NCI-H2029 (cell line): ENCODE data around the gene FARP1.

ENCODE experiments used
- DNase-seq: peaks from one replicate; lab custom pipeline; 2025; lab: John Stamatoyannopoulos, UW

The FARP1 gene

DNA sequence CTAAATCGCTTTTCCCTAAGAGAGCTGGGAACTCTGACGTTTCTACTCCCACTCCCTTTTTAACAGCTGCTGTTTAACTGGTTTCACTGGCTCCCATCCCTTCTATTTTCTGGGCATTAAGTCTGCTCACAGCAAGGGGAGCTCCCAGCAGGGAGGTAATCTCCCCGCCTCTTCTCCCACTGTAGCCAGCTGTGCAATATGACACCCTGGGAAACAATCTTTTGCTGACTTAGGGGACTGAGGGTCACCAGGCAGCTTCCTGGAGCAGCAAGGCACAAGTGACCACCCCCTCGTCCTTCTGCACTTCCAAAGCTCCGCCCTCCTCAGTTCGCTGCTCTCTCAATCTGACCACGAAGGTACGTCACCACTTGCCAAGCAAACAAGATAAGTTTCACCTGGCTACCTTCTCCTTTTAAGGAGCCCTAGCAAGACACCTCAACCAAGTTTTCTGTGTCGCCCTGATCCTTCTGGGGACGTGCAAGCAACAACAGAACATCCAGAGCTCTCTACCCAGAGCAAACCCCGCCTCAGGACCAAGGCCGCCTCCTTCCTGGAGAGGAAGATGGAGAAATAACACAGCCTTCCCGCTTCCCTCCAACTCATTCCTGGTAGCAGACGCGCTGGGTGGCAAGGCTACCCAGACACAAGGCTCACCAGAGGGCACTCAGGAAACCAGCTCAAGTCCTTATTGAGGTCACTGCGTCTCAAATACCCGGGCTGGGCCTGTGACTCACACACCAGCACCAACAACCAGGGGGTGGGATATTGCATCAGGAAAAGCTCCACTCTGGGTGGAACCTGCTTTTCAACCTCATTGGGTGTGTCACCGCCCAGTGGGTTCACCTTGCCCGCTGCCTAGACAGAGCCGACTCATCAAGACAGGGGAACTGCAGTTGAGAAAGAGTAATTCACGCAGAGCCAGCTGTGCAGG lies 341.7 kb downstream of the FARP1 start:
- peak; percentile 68 for DNase-seq

DNA sequence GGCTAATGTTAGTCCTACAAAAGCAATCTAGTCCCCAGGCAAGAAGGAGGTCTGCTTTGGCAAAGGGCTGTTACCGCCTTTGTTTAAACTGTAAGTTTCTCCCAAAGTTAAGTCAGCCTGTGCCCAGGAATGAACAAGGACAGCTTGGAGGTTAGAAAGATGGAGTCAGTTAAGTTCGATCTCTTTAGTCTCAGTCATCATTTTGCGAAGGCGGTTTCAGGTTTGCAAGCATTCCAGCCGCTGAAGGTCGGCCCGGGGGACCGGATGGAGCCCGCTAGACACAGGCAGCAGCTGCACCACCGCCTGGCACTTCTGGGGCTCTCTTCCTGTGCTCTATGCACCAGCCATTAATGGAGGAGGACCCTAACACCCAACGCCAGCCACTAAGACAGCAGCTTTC lies 342.7 kb downstream of the FARP1 start:
- DNase-seq, result no peak

DNA sequence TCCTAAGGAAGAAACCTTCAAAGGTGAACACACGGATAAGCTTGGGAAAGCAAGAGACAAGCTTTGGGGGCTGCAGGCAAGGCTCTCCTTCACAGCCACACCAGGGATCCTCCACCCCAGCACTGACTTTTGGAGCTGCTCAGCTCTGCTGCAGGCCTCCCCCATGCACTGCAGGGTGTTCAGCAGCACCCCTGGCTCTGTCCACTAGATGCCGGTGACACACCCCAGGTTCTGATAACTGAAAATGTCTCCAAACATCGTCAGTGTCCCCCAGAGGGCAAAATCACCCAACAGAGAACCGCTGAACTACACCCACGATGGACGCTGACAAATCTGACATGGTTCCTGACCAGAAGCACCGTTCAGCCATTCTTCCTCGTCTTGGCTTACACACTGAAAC lies 343.5 kb downstream of the FARP1 start:
- DNase-seq, result no peak

GRCh38 chr13:98487016-98487415 lies 344.1 kb downstream of the FARP1 start:
- DNase-seq, result no peak

- DNase-seq, result no peak
These were observed 344.6 kb downstream of the FARP1 start for GRCh38 chr13:98487522-98487921.

GRCh38 chr13:98488736-98489135 lies 345.8 kb downstream of the FARP1 start:
- no peak for DNase-seq

GRCh38 chr13:98489446-98490194 lies 346.7 kb downstream of the FARP1 start:
- no peak for DNase-seq

DNA sequence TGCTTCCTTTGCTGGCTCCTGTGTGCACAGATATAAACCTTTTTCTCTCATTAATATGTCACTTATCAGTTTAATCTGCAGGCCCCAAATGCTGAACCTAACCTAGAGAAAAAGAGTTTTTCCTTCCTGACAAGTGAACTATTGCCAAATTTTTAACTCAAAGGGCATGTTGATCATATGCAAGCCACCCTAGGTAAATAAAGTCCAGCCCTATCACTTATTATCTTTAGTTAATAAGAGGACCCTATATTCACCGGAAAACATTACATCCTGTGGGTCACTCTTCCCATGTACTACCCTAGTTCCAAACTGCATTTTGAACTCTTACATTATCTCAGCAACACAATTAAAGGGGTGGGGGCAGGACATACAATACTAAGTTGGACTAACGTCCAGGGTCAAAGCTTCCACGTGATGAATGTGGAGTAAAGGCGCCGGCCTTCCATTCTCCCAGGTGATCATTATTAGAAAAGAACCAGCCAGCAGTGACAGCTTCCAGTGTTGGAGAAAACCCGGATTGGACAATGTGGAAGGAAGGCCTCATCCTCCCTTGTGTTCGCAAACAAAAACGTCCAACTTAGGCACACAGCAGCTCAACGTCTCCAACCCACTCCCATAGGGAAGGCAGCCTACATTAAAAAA lies 347.4 kb downstream of the FARP1 start:
- DNase-seq, result no peak

GRCh38 chr13:98490866-98491265 lies 348.0 kb downstream of the FARP1 start:
- no peak for DNase-seq

- no peak for DNase-seq
These were observed 349.6 kb downstream of the FARP1 start for GRCh38 chr13:98492335-98493041.

GRCh38 chr13:98493042-98493712 lies 350.3 kb downstream of the FARP1 start:
- DNase-seq, result no peak

DNA sequence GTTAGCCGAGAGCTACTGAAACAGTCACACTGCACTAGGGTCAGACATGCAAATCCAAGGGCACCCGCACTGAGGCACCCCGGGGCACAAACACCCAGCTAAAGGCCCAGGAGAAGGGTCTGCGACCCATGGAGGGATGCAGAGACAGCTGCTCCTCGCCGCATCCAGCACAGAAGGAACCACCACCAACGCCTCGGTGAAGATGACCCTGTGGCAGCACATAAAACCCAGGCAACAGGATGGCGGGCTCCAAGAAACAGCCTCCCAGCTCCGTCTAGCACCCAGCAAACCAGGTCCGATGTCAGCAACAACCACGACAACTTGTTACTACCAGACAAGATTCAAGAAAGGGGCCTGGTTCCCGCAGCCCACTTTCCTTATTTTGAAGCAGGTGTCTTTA lies 351.9 kb downstream of the FARP1 start:
- DNase-seq, result no peak

- DNase-seq, result no peak
These were observed 353.0 kb downstream of the FARP1 start for GRCh38 chr13:98495627-98496478.

- no peak for DNase-seq
These were observed 353.5 kb downstream of the FARP1 start for GRCh38 chr13:98496479-98496791.

- no peak for DNase-seq
These were observed 354.1 kb downstream of the FARP1 start for GRCh38 chr13:98496966-98497365.

DNA sequence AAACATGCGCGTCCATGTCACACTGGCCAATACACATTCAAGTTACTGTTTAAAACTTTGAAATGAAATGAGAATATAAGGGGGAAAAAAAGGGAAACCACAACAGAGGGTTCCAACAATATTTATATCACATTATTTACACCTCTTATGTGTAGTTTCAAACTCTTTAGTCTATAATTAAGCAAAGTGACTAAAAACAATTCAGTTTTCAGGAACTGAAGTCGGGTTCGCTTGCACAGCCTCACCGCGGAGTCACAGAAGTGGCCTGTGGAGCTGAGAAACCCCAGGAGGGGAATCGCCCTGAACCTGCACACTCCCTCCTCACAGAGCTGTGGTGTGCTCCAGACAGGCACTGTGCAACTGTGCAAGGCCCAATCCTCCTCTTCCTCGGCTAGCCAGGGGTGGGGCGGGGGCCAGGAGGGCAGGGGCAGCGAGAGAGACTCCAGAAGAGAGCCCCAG lies 358.1 kb downstream of the FARP1 start:
- DNase-seq, result no peak

- no peak for DNase-seq
These were observed 360.5 kb downstream of the FARP1 start for GRCh38 chr13:98503175-98504028.

DNA sequence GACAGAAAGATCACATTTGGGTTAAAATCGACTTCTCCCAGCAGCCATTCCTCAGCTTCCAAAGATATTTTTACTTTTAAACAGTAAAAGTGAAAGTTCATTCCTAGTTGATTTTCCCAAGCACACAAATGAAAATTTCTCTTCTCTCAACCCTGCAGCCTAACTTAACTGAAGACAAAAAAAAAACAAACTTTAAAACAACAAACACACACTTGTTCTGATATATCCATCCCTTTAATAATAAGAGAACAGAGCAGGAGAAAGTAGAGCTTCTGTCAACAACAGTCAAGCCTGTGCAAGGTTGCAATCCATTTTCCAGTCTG lies 361.1 kb downstream of the FARP1 start:
- no peak for DNase-seq

GRCh38 chr13:98504371-98504963 lies 361.6 kb downstream of the FARP1 start:
- DNase-seq, result no peak
